Medulla oblongata (tissue), 1 donor: ENCODE measurements around the gene ADCY9.
"Not testable (repeated sequence)": the region's sequence is repeated elsewhere in the genome, so short reads cannot be mapped to it uniquely, and the experiment has no call there.

ENCODE experiments used
- DNase-seq: peaks from one replicate; pipeline ENCODE4 v3.0.0-alpha.2; 2015; ENCODE audit errors: extremely low spot score

ADCY9 gene

GRCh38 chr16:3974751-3975150, 141.5 kb downstream of the ADCY9 start:
- DNase-seq: no peak

- DNase-seq: no peak
These were observed 144.5 kb downstream of the ADCY9 start for GRCh38 chr16:3971706-3972105.

- DNase-seq: no peak
These were observed 145.0 kb downstream of the ADCY9 start for GRCh38 chr16:3971261-3971660.

- no peak for DNase-seq
These were observed 147.7 kb downstream of the ADCY9 start for GRCh38 chr16:3968551-3968950.

GRCh38 chr16:3966681-3967080, 149.6 kb downstream of the ADCY9 start:
- no peak for DNase-seq

- no peak for DNase-seq
These were observed 150.3 kb downstream of the ADCY9 start for GRCh38 chr16:3965781-3966582.

- DNase-seq: no peak
These were observed 150.9 kb downstream of the ADCY9 start for GRCh38 chr16:3965306-3965705.

GRCh38 chr16:3964686-3965290, 151.5 kb downstream of the ADCY9 start:
- DNase-seq: no peak

GRCh38 chr16:3963886-3964685, 152.2 kb downstream of the ADCY9 start:
- no peak for DNase-seq

- DNase-seq: no peak
These were observed 153.0 kb downstream of the ADCY9 start for GRCh38 chr16:3963203-3963602.

- DNase-seq: peak; percentile 75
These were observed 154.8 kb downstream of the ADCY9 start for GRCh38 chr16:3961449-3961849.

- not testable (repeated sequence) for DNase-seq
These were observed 156.2 kb downstream of the ADCY9 start for GRCh38 chr16:3959926-3960590.

GRCh38 chr16:3959148-3959547, 157.1 kb downstream of the ADCY9 start:
- no peak for DNase-seq

- DNase-seq: no peak
These were observed 158.8 kb downstream of the ADCY9 start for GRCh38 chr16:3957344-3957980.

GRCh38 chr16:3954411-3954921, 161.8 kb downstream of the ADCY9 start:
- DNase-seq: peak; percentile 20

GRCh38 chr16:3953728-3954410, 162.4 kb downstream of the ADCY9 start:
- DNase-seq: no peak

- DNase-seq: peak; percentile 46
These were observed 163.5 kb downstream of the ADCY9 start for GRCh38 chr16:3952737-3953131.

- peak; percentile 21 for DNase-seq
These were observed 164.1 kb downstream of the ADCY9 start for GRCh38 chr16:3951861-3952736.

- not testable (repeated sequence) for DNase-seq
These were observed 164.9 kb downstream of the ADCY9 start for GRCh38 chr16:3951380-3951779.
